Kidney (tissue), 14 donors: ENCODE measurements around the gene GNB1L. TPM values are rescaled to one million over a fixed set of nuclear protein-coding genes. Genes with fewer than 3 reads are reported as not detected.

Experiments used
- DNase-seq, 5 donors: peaks; one replicate each; pipeline ENCODE4 v3.0.0-alpha.2; 2013 to 2020
- FAIRE-seq: peaks from 2 replicates; lab custom pipeline; 2012; peaks lifted over from hg19 to GRCh38; lab: Jason Lieb, UNC
- H3K27ac ChIP-seq, 2 donors: one replicate each; pipeline ENCODE4 v1.7.0; 2013; ENCODE audit warnings: low read depth in 2 of 2, low read length in 2 of 2, inconsistent platforms in 1 of 2
- H3K27me3 ChIP-seq: one replicate; pipeline ENCODE4 v1.7.1; 2013; ENCODE audit warnings: low read length, inconsistent platforms; ENCODE audit not compliant: control insufficient read depth, insufficient read depth
- H3K36me3 ChIP-seq, 3 donors: one replicate each; pipeline versions ENCODE4 v1.7.0 to v1.7.1; 2013; ENCODE audit warnings: low read length in 3 of 3, control low read depth in 1 of 3, inconsistent platforms in 1 of 3; ENCODE audit not compliant: insufficient read depth in 3 of 3, control insufficient read depth in 2 of 3
- H3K4me1 ChIP-seq, 3 donors: one replicate each; pipeline versions ENCODE4 v1.7.0 to v1.7.1; 2013; ENCODE audit warnings: low read length in 3 of 3, inconsistent platforms in 1 of 3, low read depth in 1 of 3; ENCODE audit not compliant: control insufficient read depth in 2 of 3, insufficient read depth in 2 of 3
- H3K4me3 ChIP-seq, 3 donors: one replicate each; pipeline versions ENCODE4 v1.7.0 to v1.8.1; 2013; ENCODE audit warnings: low read length in 3 of 3, control low read depth in 1 of 3, inconsistent platforms in 1 of 3
- H3K9ac ChIP-seq, 3 donors: one replicate each; pipeline versions ENCODE4 v1.7.0 to v1.7.1; 2013; ENCODE audit warnings: low read length in 3 of 3, control low read depth in 1 of 3, inconsistent platforms in 1 of 3
- H3K9me3 ChIP-seq, 3 donors: one replicate each; pipeline versions ENCODE4 v1.7.0 to v1.7.1; 2013; ENCODE audit warnings: low read length in 3 of 3, control low read depth in 1 of 3, inconsistent platforms in 1 of 3; ENCODE audit not compliant: control insufficient read depth in 2 of 3, insufficient read depth in 1 of 3
- CTCF ChIP-seq: IDR thresholded peaks from 3 replicates; pipeline ENCODE4 v1.5.1; 2012; ENCODE audit warnings: mild to moderate bottlenecking, moderate library complexity, borderline replicate concordance; ENCODE audit not compliant: insufficient read depth; ENCODE audit errors: extremely low read depth
- intact Hi-C: fragments of 100-400 bp; cut with DNase I; formaldehyde crosslinking; loops from one replicate; pipeline ENCODE4 v1.11.1; 2022
- polyA plus RNA-seq: library from polyadenylated mRNA; stranded (reverse); fragments of 350-450 nt; fragmentation: Illumina TruSeq; extraction: RNeasy Lipid Tissue Mini Kit (QIAGEN cat#74804); gene quantifications from one replicate; pipeline ENCODE4 v1.2.3, GENCODE V29; 2014; ENCODE audit warnings: low read depth, low replicate concordance; ENCODE audit not compliant: insufficient read depth
- total RNA-seq: library from RNA; stranded (reverse); fragmentation: NEBNext Ultra II Directional; extraction: Animal tissue kit (Norgen Biotek cat#: 25700); gene quantifications from one replicate; pipeline ENCODE4 v1.2.1, GENCODE V29; 2021
- donor health status: control.
- donor health status: control.
- donor health status: control.
- donor health status: control.
- donor health status: control.
- donor health status: DM: yes; HTN: yes; CAD: no.
- donor health status: Normal renal cell carcinoma (clear cell type).

GNB1L gene
- total and polyA plus RNA-seq, 2 donors from 2014 or later = 4.0 to 4.4 TPM

- intact Hi-C loops = no loop called here
- H3K27me3 ChIP-seq = no peaks in the 10 kb centered on the region
- no peaks in the 10 kb centered on the region for H3K9me3 ChIP-seq
- TF ChIP-seq CTCF = no peak
- no peak overlapping the region for H3K4me3 ChIP-seq
- FAIRE-seq (no peak), DNase-seq (no peak)
- H3K36me3 ChIP-seq = no peaks in the 10 kb centered on the region
- H3K9ac ChIP-seq = no peak overlapping the region
- no peak overlapping the region for H3K27ac ChIP-seq
- no peaks in the 10 kb centered on the region for H3K4me1 ChIP-seq
Observed at GRCh38 chr22:19864538-19865106, 9.9 kb upstream of the GNB1L start.

DNA sequence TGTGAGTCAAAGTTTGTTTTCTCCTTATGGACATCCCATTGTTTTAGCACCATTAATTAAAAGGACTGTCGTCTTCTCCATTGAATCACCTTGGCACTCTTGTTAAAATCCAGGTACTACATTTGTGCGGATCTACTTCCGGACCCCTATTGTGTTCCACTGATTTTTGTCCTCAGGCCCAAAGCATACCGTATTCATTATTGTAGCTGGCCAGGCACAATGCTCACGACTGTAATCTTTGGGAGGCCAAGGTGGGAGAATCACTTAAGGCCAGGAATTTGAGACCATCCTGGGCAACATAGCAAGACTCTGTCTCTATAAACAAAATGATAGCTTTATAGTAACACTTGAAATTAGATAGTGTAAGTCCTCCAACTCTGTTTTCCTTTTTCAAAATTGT is 8.9 kb upstream of the GNB1L start:
- FAIRE-seq = no peak
- no peaks in the 10 kb centered on the region for H3K27me3 ChIP-seq
- H3K4me3 ChIP-seq = no peak overlapping the region
- DNase-seq = no peak
- H3K36me3 ChIP-seq = no peaks in the 10 kb centered on the region
- intact Hi-C loops = no loop called here
- no peak for TF ChIP-seq CTCF
- H3K4me1 ChIP-seq = no peaks in the 10 kb centered on the region
- H3K9ac ChIP-seq = no peak overlapping the region
- no peaks in the 10 kb centered on the region for H3K9me3 ChIP-seq
- no peak overlapping the region for H3K27ac ChIP-seq

GRCh38 chr22:19862619-19863246 is 8.1 kb upstream of the GNB1L start:
- no peaks in the 10 kb centered on the region for H3K27me3 ChIP-seq
- FAIRE-seq = no peak
- H3K9ac ChIP-seq = no peak overlapping the region
- no peaks in the 10 kb centered on the region for H3K4me1 ChIP-seq
- no peaks in the 10 kb centered on the region for H3K36me3 ChIP-seq
- intact Hi-C loops = no loop called here
- DNase-seq = peak in 1 of 5 donors; percentile 10
- H3K27ac ChIP-seq = no peak overlapping the region
- H3K9me3 ChIP-seq = no peaks in the 10 kb centered on the region
- H3K4me3 ChIP-seq = no peak overlapping the region
- TF ChIP-seq CTCF = no peak
